GM12878 (cell line): ENCODE results near the gene ANXA2R. TPM values are rescaled to one million over a fixed set of nuclear protein-coding genes. Genes with fewer than 3 reads are reported as not detected.

Experiments
- ASH2L ChIP-seq: fragments of 300-600, 200-600 bp; sonication (generic); IDR thresholded peaks from 2 replicates; pipeline ENCODE4 v1.6.1; 2017; ENCODE audit warnings: low read depth, mild to moderate bottlenecking, borderline replicate concordance
- EED ChIP-seq: sonication (generic); IDR thresholded peaks from 2 replicates; pipeline ENCODE4 v1.6.1; 2016; ENCODE audit warnings: antibody characterized with exemption, low read depth
- EGR1 ChIP-seq, 2 experiments: IDR thresholded peaks; 1 replicate in 1 of 2; 2 replicates in 1 of 2; pipeline ENCODE4 v1.6.1; 2011 to 2012; ENCODE audit warnings: low read depth in 2 of 2, low read length in 2 of 2, borderline replicate concordance in 1 of 2, mild to moderate bottlenecking in 1 of 2, moderate library complexity in 1 of 2
- IKZF1 ChIP-seq: fragments of 450-650 bp; conservative IDR thresholded peaks from 2 replicates; pipeline ENCODE4 v1.6.1; 2017; ENCODE audit warnings: antibody characterized with exemption, mild to moderate bottlenecking
- NBN ChIP-seq: fragments of 450-650 bp; IDR thresholded peaks from 2 replicates; pipeline ENCODE4 v1.6.1; 2016
- NFXL1 ChIP-seq: fragments of 450-650 bp; IDR thresholded peaks from 2 replicates; pipeline ENCODE4 v1.6.1; 2017; ENCODE audit warnings: antibody characterized with exemption, mild to moderate bottlenecking, borderline replicate concordance
- NFYB ChIP-seq: IDR thresholded peaks from 2 replicates; pipeline ENCODE4 v1.6.1; 2011; ENCODE audit warnings: low read depth, mild to moderate bottlenecking, low read length, improper control_type of control experiment, moderate library complexity; ENCODE audit not compliant: insufficient read depth
- PKNOX1 ChIP-seq: fragments of 450-650 bp; IDR thresholded peaks from 2 replicates; pipeline ENCODE4 v1.6.1; 2016; ENCODE audit warnings: mild to moderate bottlenecking
- POLR2A ChIP-seq: IDR thresholded peaks from 2 replicates; pipeline ENCODE4 v1.6.1; 2011; ENCODE audit warnings: low read depth, mild to moderate bottlenecking, low read length
- RB1 ChIP-seq: fragments of 450-650 bp; formaldehyde crosslinking; IDR thresholded peaks from 2 replicates; pipeline ENCODE4 v1.6.1; 2017; ENCODE audit warnings: mild to moderate bottlenecking, borderline replicate concordance
- RELA ChIP-seq: fragments of 450-650 bp; IDR thresholded peaks from 2 replicates; pipeline ENCODE4 v1.8.0; 2014; ENCODE audit warnings: borderline replicate concordance; ENCODE audit not compliant: partially characterized antibody
- RFX5 ChIP-seq: IDR thresholded peaks from 2 replicates; pipeline ENCODE4 v1.6.1; 2011; ENCODE audit warnings: low read depth, low read length, improper control_type of control experiment
- RUNX3 ChIP-seq: IDR thresholded peaks from 2 replicates; pipeline ENCODE4 v1.6.1; 2012; ENCODE audit warnings: low read length, inconsistent platforms
- SMAD5 ChIP-seq: IDR thresholded peaks from 2 replicates; pipeline ENCODE4 v1.6.1; 2016; ENCODE audit warnings: antibody characterized with exemption, low read depth
- SRF ChIP-seq, 2 experiments: IDR thresholded peaks; 2 replicates each; pipeline ENCODE4 v1.6.1; 2011; ENCODE audit warnings: low read depth in 2 of 2, low read length in 2 of 2, mild to moderate bottlenecking in 1 of 2, moderate library complexity in 1 of 2
- TAF1 ChIP-seq: IDR thresholded peaks from 2 replicates; pipeline ENCODE4 v1.6.1; 2011; ENCODE audit warnings: mild to moderate bottlenecking, low read depth, low read length, borderline replicate concordance
- polyA plus RNA-seq, 11 experiments: library from polyadenylated mRNA; depleted of rRNA in 4 of 11; unstranded in 6 of 11; stranded (reverse) in 5 of 11; fragments of >200 nt; fragmentation: Nextera tagmentation in 4 of 11; fragmentation: Illumina TruSeq in 1 of 11; extraction: Ambion mirVana in 4 of 11; extraction: Trizol in 1 of 11; gene quantifications; 1 replicate in 1 of 11; 2 replicates in 10 of 11; pipeline versions ENCODE4 v1.2.1 to v1.2.3, GENCODE V29; 2011 to 2016; ENCODE audit warnings: inconsistent platforms in 2 of 11, missing spikeins in 2 of 11, low read depth in 1 of 11
- total RNA-seq, 4 experiments: library from RNA; depleted of rRNA in 3 of 4; stranded (reverse); fragments of >200 nt in 3 of 4; fragmentation: Illumina TruSeq in 1 of 4; extraction: Trizol in 1 of 4; gene quantifications; 2 replicates each; pipeline versions ENCODE4 v1.2.1 to v1.2.3, GENCODE V29; 2013 to 2021
- TF ChIP-seq, protein P1 (sequence below): IDR thresholded peaks from 2 replicates; pipeline ENCODE4 v1.6.1; 2011; ENCODE audit warnings: borderline replicate concordance, low read depth, mild to moderate bottlenecking, moderate library complexity, mixed read lengths, low read length; ENCODE audit not compliant: insufficient read depth; ENCODE audit errors: extremely low read length

ANXA2R gene
- total and polyA plus RNA-seq, 10 of the 15 experiments (the other 5 are each of a cell fraction or from before 2014, with no cell fraction given) = 2.3 to 7.8 (median 4.4) TPM

GRCh38 chr5:42993516-42994245, 46.4 kb downstream of the ANXA2R start (continued):
- TF ChIP-seq SMAD5 = no peak
- TF ChIP-seq, protein P1, sequence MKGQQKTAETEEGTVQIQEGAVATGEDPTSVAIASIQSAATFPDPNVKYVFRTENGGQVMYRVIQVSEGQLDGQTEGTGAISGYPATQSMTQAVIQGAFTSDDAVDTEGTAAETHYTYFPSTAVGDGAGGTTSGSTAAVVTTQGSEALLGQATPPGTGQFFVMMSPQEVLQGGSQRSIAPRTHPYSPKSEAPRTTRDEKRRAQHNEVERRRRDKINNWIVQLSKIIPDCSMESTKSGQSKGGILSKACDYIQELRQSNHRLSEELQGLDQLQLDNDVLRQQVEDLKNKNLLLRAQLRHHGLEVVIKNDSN = no peak
- TF ChIP-seq NBN = peak; percentile 11; the same call in 1 of the 2 replicates
- TF ChIP-seq RUNX3 = 0 out of 2 replicates have a peak, but pooled peaks have one; percentile 12
- no peak for TF ChIP-seq RELA
- TF ChIP-seq EED = peak; percentile 41; the same call in 1 of the 2 replicates
- no peak for TF ChIP-seq NFXL1
- TF ChIP-seq RB1 = peak; percentile 27; the same call in 1 of the 2 replicates
- TF ChIP-seq RFX5 = no peak
- 0 out of 2 replicates have a peak, but pooled peaks have one; percentile 43 for TF ChIP-seq IKZF1
- TF ChIP-seq SRF (IDR thresholded peaks at IDR 0.05; ENCODE audit: low read depth in 2 of 2, low read length in 2 of 2) = no peak
- TF ChIP-seq TAF1 = no peak; the same call in 1 of the 2 replicates
- TF ChIP-seq POLR2A = no peak; the same call in 1 of the 2 replicates
- TF ChIP-seq NFYB = no peak
- TF ChIP-seq PKNOX1 = no peak
- TF ChIP-seq EGR1 (IDR thresholded peaks at IDR 0.05; ENCODE audit: borderline replicate concordance in 1 of 2, low read depth in 2 of 2, low read length in 2 of 2) = no peak
- no peak for TF ChIP-seq ASH2L
- TF ChIP-seq, all 136 proteins: peak for 12
